NCI-H1048 (cell line): ENCODE data around the gene C19orf33.
"Not testable (repeated sequence)": the region's sequence is repeated elsewhere in the genome, so short reads cannot be mapped to it uniquely, and the experiment has no call there.

ENCODE experiments used
- DNase-seq: peaks from one replicate; lab custom pipeline; 2025; lab: John Stamatoyannopoulos, UW

The C19orf33 gene

DNA sequence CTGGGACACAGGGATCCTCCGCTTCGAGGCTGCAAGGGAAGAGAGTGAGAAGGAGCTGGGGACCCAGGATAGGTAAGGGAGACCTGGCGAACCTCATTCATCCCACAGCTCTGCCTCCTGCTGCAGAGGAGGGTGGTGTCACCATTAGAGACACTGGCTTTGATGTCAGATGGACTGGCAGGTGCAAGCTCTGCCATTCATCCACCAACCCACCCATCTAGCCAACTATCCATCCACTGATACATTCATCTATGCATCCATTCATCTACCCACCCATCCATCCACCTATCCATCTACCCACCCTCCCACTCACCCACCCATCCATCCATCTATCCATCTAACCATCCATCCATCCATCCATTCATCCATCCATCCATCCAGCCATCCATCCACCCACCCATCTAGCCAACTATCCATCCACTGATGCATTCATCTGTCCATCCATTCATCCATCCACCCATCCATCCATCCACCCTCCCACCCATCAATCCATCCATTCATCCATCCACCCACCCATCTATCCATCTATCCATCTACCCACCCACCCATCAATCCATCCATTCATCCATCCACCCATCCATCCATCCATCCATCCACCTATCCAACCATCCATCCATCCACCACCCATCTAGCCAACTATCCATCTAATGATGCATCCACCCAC, 5.7 kb downstream of the C19orf33 start:
- DNase-seq = no peak

DNA sequence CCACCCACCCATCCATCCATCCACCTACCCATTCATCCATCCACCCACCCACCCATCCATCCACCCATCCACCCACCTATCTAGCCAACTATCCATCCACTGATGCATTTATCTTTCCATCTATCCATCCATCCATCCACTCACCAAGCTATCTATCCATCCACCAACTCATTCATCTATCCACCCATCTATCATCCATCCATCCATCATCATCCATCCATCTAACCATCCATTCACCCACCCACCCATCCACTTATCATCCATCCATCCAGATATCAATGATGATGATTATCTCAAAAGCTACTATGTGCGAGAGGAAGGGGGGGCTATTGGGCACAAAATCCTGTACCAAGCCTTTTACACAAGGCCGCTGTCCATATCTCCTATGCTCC, 6.2 kb downstream of the C19orf33 start:
- no peak for DNase-seq

DNA sequence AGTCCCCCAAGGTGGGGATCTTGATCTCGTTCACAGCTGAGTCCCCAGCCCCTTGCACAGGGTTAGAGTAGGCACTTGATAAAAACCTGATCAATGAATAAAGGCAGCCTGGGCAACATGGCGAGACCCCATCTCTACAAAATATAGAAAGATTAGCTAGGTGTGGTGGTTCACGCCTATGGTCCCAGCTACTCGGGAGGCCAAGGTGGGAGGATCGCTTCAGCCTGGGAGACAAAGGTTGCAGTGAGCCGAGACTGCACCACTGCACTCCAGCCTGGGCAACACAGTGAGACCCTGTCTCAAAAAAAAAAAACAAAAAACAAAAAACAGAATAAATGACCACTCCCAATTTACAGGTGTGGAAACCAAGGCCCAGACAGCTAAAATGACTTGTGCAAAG, 6.9 kb downstream of the C19orf33 start:
- no peak for DNase-seq

DNA sequence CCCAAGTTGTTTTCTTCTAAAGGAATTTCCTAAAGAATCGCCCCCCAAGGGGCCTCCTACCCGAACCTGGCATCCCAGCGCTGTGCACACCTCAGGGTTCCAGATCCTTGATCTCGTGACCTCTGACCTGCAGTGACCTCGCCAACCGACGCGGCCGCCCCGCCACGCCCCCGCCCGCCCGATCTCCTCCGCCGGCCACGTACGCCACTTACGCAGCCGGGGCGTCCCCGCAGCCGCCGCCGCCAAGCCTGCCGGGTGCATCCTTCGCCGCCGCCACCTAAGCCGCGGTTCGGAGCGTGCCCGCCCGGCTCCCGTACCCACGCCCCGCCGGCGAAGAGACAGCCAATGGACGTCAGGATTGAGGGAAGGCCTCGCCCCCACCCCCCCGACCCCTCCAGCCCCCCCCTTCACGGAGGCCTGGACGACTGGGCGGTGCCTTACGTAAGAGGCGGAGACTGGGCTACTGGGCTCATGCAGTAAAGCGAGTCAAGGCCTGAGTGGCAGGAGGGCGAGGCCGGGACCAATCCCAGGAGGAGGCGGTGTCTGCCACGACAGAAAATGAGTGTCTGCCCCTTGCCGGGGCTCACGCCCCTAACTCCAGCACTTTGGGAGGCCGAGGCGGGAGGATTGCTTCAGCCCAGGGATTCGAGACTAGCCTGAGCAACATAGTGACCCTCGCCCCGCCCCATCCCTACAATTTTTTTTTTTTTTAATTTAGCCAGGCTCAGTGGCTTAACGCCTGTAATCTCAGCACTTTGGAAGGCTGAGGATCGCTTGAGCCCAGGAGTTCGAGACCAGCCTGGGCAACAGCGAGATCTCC, 11.8 kb downstream of the C19orf33 start, which contains the start of gene YIF1B:
Gene YIF1B (minus strand): TSS at position 291 of the 820 bp plus-strand sequence. CDS start 30 bp downstream, at position 261.
- peak; percentile 90 for DNase-seq

DNA sequence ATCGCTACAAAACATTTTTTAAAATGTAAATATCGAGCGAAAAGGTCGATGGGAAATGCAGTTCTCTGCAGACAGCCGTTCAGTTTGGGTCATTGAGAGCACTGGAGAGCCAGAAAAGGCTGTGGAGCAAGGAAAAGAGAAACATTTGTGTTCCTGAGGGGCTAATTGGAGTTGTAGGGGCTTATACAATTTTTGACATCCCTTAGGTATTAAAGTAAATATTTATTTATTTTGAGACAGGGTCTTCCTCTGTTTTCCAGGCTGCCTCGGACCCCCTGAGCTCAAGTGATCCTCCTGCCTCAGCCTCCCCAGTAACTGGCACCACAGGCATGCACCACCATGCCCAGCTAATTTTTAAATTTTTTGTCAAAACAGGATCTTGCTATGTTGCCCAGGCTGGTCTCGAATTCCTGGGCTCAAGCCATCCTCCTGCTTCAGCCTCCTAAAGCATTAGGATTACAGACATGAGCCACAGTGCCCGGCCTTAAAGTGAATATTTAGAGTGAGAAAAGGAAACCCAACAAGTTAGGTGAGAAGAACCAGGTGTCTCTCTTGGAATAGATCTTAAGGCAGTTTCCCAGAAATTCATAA, 12.5 kb downstream of the C19orf33 start:
- DNase-seq = no peak

DNA sequence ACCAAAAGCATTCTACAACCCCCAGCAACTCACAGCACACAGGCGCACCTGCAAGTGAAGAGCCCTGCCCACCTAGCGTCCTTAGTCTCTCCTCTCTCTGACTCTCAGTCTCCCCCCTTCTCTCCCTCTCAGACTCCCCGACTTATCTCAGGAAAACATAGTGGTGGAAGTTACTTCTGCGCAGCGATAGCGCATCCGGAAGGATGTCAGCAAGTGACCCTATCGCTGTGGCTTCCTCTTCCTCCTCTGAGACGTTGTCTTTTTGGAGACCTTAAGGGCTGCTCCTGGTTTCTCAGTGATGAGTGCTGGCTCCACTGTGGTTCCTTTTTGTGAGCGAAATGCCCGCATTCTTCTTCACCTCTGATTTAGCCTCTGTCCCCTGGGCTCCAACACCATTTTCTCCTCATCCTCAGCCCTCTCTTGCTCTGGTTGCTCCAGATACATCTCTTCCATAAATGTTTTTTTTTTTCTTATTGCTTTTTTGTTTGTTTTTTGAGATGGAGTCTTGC, 13.1 kb downstream of the C19orf33 start:
- no peak for DNase-seq

DNA sequence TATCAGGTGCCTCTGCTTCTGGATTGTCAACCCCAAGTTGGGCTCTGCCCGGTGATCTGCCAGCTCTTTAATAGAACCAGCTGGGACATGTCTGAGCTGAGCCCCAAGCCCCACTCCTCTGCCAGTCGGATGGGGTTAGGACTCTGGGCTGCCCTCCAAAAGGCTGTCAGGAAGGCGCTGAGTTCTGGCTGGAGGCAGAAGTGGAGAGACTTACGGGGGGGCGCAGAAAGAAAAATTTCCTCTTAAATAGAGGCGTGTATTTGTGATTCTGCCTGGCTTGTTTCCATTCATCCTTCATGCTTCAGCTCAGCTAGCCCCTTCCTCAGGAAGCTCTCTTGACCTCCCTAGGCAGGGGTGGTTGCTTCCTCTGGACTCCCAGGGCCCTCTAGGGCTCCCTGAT, 14.6 kb downstream of the C19orf33 start:
- no peak for DNase-seq

DNA sequence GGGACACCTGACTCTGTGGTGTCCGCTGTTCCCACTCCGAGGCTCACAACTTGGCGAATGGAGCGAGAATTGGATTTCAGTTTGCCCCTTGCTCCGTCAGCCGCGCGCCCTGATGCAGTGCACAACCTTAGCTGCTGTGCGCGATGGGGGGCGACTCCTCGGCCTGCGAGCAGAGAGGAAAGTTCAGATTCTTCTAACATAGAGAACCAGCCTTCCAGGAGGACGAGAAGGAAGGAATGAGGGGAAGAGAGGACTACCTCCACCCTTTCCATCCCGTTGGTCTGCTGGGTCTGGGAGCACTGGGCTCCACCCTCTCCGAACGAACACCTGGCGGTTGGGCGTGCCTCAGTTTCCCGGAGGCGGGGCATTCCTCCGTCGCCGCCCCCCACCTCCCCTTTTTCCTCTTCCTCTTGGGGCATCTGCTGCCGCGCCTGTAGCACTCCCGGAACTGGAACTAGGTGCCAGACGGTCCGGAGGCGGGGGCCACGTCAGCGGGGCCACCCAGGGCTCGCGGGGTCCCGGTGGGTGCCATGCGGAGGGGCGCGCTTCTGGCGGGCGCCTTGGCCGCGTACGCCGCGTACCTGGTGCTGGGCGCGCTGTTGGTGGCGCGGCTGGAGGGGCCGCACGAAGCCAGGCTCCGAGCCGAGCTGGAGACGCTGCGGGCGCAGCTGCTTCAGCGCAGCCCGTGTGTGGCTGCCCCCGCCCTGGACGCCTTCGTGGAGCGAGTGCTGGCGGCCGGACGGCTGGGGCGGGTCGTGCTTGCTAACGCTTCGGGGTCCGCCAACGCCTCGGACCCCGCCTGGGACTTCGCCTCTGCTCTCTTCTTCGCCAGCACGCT, 15.6 kb downstream of the C19orf33 start, which contains the start of gene KCNK6:
Gene KCNK6 (plus strand): TSS at position 425 of the 838 bp plus-strand sequence. CDS start 106 bp downstream, at position 531.
- no peak for DNase-seq

DNA sequence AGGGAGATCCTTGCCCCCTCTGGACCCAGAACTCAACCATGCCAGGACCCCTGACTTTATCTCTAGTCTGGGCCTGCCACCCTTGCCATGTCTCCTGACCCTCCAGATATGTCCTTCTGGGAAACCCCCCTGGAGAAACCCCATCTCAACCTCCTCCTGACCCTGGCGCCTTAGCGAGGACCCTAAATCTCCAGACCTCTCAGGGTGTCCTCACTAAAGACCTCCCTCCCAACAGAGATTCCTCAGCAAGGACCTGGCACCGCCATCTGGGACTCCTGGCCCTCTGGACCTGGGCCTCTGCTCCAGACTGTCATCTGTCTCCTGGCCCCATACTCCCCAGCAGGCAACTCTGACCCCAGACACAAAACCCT, 16.9 kb downstream of the C19orf33 start:
- no peak for DNase-seq

DNA sequence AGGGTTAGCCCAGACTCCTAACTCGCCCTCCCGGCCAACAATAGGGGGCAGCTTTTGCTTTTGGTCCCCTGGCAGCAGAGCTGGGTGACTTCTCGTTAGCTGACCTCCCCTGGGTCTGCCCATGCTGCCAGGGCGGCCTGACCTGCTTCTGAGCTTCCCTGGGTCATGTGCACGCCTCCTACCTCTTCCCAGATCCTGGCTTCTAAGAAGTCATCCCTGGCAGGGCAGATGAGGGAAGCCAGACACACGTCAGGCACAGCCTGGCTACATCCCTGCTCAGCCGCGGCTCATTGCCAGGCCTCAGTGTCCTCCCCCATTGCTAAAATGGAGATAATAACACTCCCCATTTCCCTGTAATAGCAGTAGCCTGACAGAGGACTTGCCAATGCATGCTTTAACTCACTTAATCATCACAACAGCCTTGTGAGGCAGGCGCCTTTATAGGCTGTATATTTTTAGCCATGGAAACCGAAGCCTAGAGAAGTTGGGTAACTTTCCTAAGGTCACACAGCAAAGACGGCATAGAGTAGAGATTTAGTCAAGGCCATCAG, 17.7 kb downstream of the C19orf33 start:
- no peak for DNase-seq

DNA sequence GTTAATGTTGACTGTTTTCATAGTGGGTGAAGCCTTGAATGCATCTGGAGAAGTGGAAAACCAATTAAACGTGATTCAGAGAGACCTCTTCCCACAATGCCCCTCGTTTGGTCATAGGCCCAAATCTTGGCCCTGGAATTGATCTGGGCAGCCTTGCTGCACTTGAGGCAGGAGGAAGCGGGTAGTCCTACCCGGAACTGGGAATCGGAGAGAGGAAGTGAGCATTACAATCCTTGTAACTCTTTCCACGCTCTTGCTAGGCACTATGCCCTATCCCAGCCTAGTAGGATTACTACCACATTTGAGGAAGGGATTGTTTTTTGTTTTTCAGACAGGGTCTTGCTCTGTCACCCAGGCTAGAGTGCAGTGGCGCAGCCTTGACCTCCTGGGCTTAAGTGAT, 19.2 kb downstream of the C19orf33 start:
- no peak for DNase-seq

DNA sequence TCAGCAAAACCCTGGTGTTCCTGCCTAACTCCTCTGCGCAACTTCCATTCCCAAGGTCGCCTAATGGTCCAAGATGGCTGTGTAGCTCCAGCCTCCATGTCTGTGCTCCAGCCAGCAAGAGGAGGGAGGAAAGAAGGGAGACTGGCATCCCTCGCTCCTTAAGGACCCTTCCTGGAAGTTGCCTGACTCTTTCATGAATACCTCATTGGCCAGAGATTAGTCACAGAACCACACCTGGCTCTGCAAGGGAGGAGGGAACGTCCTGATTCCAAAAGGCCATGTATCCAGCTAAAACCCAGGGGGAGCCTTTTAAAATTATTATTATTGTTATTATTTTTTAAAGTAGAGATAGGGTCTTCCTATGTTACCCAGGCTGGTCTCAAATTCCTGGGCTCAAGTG, 20.4 kb downstream of the C19orf33 start:
- no peak for DNase-seq

DNA sequence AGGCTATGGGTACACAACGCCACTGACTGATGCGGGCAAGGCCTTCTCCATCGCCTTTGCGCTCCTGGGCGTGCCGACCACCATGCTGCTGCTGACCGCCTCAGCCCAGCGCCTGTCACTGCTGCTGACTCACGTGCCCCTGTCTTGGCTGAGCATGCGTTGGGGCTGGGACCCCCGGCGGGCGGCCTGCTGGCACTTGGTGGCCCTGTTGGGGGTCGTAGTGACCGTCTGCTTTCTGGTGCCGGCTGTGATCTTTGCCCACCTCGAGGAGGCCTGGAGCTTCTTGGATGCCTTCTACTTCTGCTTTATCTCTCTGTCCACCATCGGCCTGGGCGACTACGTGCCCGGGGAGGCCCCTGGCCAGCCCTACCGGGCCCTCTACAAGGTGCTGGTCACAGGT, 22.5 kb downstream of the C19orf33 start:
- DNase-seq = no peak

DNA sequence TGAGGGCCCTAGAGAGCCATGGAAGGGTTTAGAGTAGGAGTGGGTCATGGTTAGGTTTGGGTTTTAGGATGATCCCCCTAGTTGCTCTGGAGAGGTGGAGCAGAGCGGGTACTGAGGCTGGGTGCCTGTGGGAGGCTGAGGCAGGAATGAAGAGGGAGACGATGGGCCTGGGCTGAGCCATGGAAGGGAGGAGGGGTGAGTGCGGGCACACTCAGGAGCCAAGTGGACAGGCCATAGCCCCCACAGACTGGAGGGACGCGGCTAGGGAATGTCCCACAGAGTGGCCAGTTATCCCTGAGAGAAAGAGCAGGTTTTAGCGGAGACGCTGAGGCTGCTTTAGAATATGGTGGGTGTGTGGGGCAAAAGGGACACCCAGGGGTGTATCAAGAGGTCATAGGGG, 25.6 kb downstream of the C19orf33 start:
- DNase-seq = no peak

DNA sequence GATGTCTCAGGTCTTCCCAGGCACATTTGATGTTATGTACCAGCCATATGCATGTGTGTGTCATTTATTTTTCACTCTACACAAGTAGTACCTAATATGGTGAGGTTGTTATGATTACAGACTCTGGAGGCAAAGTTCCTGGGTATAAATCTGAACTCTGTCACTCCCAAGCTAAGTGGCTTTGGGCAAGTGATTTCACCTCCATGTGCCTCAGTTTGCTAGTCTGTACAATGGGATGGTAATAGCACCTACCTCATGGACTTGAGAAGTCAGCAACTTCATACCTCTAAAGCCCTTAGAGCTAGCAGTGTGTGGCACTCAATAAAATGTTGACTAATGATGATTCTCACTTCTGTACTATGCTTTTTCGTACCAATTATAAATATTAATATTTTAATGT, 27.7 kb downstream of the C19orf33 start:
- DNase-seq = no peak

DNA sequence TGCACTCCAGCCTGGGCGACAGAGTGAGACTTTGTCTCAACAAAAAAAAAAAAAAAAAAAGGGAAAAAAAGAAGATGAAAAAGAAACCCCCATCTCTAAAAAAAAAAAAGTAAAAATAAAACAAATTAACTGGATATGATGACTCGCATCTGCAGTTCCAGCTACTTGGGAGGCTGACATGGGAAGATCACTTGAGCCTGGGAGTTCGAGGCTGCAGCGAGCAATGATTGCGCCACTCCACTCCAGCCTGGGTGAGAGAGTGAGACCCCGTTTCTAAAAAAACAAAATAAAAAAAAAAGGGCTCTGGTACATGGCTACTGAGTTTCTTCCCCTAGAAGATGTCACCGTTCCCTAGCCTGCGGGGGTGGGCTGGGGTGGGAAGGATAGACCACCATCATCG, 29.2 kb downstream of the C19orf33 start:
- no peak for DNase-seq

DNA sequence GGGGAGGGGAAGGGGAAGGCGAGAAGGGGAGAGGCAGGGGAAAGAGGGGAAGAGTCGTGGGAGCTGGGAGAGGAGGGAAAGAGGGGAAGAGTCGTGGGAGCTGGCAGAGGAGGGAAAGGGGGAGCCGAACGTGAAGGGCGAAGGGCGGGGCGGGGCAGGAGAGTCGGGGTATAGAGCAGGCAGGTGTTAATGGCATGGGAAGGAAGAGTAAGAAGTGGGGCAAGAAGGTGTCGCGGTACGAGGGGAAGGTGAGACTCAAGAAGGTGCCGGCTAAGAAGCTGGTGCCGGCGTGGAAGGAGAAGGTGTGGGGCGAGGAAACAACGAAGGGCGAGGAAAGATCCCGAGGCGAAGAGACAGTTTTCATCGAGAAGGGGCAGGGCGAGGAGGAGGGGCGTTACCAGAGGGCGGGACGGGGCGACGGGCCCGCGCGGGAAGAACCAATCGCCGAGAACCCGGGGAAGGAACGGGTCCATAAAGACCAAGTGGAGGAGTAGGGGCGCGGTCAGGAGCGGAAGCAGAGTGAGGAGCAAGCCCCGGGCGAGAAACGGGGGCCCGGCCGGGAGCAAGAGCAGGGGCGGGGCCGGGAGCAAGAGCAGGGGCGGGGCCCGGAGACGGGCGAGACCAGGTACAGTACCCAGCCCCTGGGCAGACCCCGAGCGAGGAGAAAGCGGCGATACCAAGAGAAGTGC, 32.0 kb downstream of the C19orf33 start:
- peak; percentile 94 for DNase-seq

DNA sequence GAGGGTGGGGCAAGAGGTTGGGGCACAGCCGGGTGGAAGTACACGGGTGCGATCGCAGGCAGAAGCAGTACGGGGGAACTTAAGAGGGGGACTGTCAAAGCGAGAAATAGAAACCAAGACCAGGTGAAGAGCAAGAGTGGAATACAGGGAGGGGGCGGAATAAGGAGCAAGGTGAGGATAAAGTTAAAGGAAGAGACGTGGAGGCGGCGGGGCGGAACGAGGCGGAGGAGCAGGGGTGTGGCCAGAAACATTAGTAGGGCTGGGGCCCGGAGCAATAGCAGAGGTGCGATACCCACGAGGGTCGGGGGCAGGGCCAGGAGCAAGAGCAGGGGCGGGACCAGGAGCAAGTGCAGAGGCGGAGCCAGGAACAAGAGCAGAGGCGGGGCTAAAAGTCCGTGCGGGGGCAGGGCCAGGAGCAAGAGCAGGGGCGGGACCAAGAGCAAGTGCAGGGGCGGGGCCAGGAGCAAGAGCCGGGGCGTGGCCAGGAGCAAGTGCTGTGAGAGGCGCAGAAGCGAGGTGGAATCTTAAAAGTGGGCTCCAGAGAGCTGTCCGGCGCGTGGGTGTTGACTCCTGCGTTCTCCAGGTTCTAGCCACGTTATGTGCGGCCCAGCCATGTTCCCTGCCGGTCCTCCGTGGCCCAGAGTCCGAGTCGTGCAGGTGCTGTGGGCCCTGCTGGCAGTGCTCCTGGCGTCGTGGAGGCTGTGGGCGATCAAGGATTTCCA, 32.7 kb downstream of the C19orf33 start:
- peak; percentile 76 for DNase-seq

DNA sequence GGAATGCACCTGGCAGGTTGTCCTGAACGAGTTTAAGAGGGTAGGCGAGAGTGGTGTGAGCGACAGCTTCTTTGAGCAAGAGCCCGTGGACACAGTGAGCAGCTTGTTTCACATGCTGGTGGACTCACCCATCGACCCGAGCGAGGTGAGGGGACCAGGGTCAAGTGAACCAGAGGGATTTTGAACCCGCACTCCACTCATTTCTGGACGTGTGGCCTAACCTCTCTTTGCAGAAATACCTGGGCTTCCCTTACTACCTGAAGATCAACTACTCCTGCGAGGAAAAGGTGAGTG, 33.3 kb downstream of the C19orf33 start:
- DNase-seq = no peak

DNA sequence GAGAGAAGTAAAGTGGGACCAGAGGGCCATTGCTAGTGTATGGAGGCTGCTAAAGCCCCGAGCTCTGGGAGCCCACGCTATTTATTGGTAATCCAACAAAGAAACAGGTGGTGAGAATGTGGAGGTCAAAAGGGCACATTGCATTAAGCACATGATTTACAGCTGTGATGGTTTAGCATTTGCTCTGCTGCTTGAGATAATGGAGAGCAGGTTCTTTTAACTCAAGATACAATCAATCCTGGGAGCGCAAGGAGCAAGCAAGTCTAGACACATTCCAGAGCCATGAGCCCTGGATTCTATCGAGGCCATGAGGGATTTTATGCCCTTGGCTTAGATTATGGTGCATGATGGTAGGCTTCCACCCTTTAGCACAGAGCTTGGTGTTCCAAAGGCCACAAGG, 35.0 kb downstream of the C19orf33 start:
- DNase-seq = not testable (repeated sequence)

DNA sequence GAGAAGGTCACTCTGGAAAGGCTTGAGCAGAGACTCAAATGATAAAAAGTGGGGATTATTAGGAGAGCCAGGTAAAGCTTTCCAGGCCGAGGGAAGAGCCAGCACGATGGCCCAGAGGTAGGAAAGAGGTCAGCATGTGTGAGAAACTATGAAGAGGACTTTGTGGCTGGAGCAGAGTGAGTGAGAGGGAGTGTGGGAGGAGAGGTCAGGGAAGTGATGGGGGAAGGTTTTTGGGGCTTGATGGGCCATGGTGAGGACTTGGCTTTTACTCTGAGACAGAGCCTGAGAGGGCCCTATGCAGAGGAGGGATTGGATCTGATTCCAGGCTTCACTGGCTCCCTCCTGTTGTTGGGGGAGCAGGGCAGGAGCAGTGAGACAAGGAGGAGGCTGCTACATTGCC, 36.9 kb downstream of the C19orf33 start:
- DNase-seq = no peak
